ENCODE results near the gene NCOA7. TPM values are rescaled to one million over a fixed set of nuclear protein-coding genes. Genes with fewer than 3 reads are reported as not detected.
A peak's percentile ranks its signal among the peaks of the same experiment; 100 is the strongest.
"Not testable (repeated sequence)": the region's sequence is repeated elsewhere in the genome, so short reads cannot be mapped to it uniquely, and the experiment has no call there.

NCOA7 gene
- total RNA-seq, 1 experiment from 2014 or later: 17.9 TPM

GRCh38 chr6:125792172-125792571 is 1.4 kb downstream of the NCOA7 start:
- no peak for DNase-seq (ENCODE audit: low read depth)

- no peak for DNase-seq (ENCODE audit: low read depth)
Measured at GRCh38 chr6:125792680-125793079, 1.9 kb downstream of the NCOA7 start.

- no peak for DNase-seq (ENCODE audit: low read depth)
Measured at GRCh38 chr6:125793280-125793679, 2.5 kb downstream of the NCOA7 start.

- DNase-seq (ENCODE audit: low read depth): no peak
Measured at GRCh38 chr6:125793863-125794262, 3.1 kb downstream of the NCOA7 start.

GRCh38 chr6:125794342-125795137 is 3.8 kb downstream of the NCOA7 start:
- DNase-seq (ENCODE audit: low read depth): no peak

GRCh38 chr6:125795301-125795700 is 4.5 kb downstream of the NCOA7 start:
- DNase-seq (ENCODE audit: low read depth): no peak

- DNase-seq (ENCODE audit: low read depth): no peak
Measured at GRCh38 chr6:125797120-125797885, 6.5 kb downstream of the NCOA7 start.

GRCh38 chr6:125797886-125798444 is 7.2 kb downstream of the NCOA7 start:
- no peak for DNase-seq (ENCODE audit: low read depth)

GRCh38 chr6:125798734-125799508 is 8.2 kb downstream of the NCOA7 start:
- DNase-seq (ENCODE audit: low read depth): no peak

GRCh38 chr6:125802383-125802782 is 11.6 kb downstream of the NCOA7 start:
- no peak for DNase-seq (ENCODE audit: low read depth)

GRCh38 chr6:125802943-125803377 is 12.2 kb downstream of the NCOA7 start:
- DNase-seq (ENCODE audit: low read depth): peak; percentile 49

GRCh38 chr6:125804264-125804663 is 13.5 kb downstream of the NCOA7 start:
- no peak for DNase-seq (ENCODE audit: low read depth)

- not testable (repeated sequence) for DNase-seq (ENCODE audit: low read depth)
Measured at GRCh38 chr6:125804866-125805425, 14.2 kb downstream of the NCOA7 start.

- no peak for DNase-seq (ENCODE audit: low read depth)
Measured at GRCh38 chr6:125806813-125807212, 16.1 kb downstream of the NCOA7 start.

- no peak for DNase-seq (ENCODE audit: low read depth)
Measured at GRCh38 chr6:125807293-125807692, 16.5 kb downstream of the NCOA7 start.

- no peak for DNase-seq (ENCODE audit: low read depth)
Measured at GRCh38 chr6:125808060-125808459, 17.3 kb downstream of the NCOA7 start.

- DNase-seq (ENCODE audit: low read depth): no peak
Measured at GRCh38 chr6:125808591-125808990, 17.8 kb downstream of the NCOA7 start.

GRCh38 chr6:125809570-125810170 is 18.9 kb downstream of the NCOA7 start:
- DNase-seq (ENCODE audit: low read depth): no peak

- DNase-seq (ENCODE audit: low read depth): no peak
Measured at GRCh38 chr6:125810445-125810844, 19.7 kb downstream of the NCOA7 start.

GRCh38 chr6:125811259-125811658 is 20.5 kb downstream of the NCOA7 start:
- no peak for DNase-seq (ENCODE audit: low read depth)
